Measurements from ENCODE around the gene APP.

APP gene

DNA sequence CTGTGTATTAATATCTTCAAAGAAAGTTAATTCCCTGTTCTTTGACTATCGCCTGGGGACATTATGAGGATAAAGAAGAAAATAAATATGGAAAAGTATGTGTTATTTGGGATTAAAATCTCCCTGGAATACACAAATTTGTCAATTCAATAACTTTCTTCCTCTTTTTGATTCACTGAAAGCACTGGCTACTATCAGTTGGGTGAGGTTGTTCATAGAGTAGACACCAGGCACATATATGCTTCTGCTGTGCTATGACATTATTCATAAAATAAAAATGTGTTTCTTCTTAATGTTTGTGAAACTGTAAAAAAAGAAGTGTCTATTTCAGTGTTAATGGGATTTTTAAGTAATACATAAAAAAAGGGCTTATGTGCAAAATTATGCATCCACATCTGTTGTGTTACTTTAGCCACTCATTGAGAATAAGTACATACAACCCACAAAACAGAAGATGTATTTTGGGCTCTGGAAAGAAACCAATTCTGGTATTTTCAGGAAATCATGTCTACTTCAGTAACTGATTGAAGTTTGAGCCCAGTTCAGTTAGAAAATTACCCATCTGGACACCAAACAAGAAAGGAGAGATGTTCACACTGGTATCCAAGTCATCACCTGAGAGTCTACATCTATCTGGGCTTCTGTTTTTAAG lies 266.4 kb downstream of the APP start:
- DNase-seq (ENCODE audit: low read depth, low spot score) = no peak
- H3K4me3 ChIP-seq (ENCODE audit: low read depth, low read length) = no peak overlapping the region
- TF ChIP-seq, protein P1, sequence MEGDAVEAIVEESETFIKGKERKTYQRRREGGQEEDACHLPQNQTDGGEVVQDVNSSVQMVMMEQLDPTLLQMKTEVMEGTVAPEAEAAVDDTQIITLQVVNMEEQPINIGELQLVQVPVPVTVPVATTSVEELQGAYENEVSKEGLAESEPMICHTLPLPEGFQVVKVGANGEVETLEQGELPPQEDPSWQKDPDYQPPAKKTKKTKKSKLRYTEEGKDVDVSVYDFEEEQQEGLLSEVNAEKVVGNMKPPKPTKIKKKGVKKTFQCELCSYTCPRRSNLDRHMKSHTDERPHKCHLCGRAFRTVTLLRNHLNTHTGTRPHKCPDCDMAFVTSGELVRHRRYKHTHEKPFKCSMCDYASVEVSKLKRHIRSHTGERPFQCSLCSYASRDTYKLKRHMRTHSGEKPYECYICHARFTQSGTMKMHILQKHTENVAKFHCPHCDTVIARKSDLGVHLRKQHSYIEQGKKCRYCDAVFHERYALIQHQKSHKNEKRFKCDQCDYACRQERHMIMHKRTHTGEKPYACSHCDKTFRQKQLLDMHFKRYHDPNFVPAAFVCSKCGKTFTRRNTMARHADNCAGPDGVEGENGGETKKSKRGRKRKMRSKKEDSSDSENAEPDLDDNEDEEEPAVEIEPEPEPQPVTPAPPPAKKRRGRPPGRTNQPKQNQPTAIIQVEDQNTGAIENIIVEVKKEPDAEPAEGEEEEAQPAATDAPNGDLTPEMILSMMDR (IDR thresholded peaks at IDR 0.05; ENCODE audit: low read depth, low read length) = no peak
- in situ Hi-C loops (cut with HindIII; ENCODE audit: low sequenced_read_pairs) = no loop called here

GRCh38 chr21:25903607-25904006 lies 267.0 kb downstream of the APP start:
- no peak overlapping the region for H3K4me3 ChIP-seq (ENCODE audit: low read depth, low read length)
- no peak for DNase-seq (ENCODE audit: low read depth, low spot score)
- TF ChIP-seq, protein P1 (IDR thresholded peaks at IDR 0.05; ENCODE audit: low read depth, low read length) = no peak
- in situ Hi-C loops (cut with HindIII; ENCODE audit: low sequenced_read_pairs) = no loop called here

- no peak for DNase-seq (ENCODE audit: low read depth, low spot score)
- TF ChIP-seq, protein P1 (IDR thresholded peaks at IDR 0.05; ENCODE audit: low read depth, low read length) = no peak
- H3K4me3 ChIP-seq (ENCODE audit: low read depth, low read length) = no peak overlapping the region
- in situ Hi-C loops (cut with HindIII; ENCODE audit: low sequenced_read_pairs) = no loop called here
These were observed 269.1 kb downstream of the APP start for GRCh38 chr21:25901330-25901979.

DNA sequence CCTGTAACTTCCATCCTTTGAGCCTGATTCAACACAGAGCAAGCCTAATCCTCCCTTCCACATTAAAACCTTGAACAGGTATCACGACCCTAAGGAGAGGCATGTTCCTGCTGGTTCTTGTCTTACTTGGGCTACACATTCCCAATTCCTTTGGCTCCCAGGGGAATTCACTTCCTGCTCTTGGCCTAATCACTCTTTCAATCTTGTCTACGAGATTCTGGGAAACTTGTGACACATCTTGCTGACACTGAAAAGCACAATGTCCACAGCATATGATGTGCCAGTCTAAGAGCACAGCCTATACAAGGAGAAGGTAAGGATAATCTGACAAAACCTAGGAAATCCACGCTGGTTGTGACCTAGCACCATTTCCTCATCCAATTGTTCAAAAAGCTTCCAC lies 271.9 kb downstream of the APP start:
- no peak overlapping the region for H3K4me3 ChIP-seq (ENCODE audit: low read depth, low read length)
- DNase-seq (ENCODE audit: low read depth, low spot score) = no peak
- TF ChIP-seq, protein P1 (IDR thresholded peaks at IDR 0.05; ENCODE audit: low read depth, low read length) = no peak
- in situ Hi-C loops (cut with HindIII; ENCODE audit: low sequenced_read_pairs) = loop anchor here (25.0 kb wide), 1 partner anchor 264 kb away; the partner anchor contains the start of gene APP

DNA sequence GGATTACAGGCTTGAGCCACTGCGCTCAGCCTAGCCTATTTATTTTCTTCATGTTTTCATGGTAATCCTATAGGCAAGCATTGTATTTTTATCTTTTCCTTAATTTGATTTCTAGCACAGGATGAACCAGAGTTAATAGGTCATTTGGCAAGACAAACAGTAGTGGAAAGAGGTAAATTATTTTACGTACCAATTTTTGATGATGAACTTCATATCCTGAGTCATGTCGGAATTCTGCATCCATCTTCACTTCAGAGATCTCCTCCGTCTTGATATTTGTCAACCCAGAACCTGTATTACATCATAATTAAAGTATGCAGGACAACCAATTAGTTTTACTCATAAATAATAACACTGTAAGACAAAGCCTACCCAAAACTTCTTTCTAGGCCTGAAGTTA lies 273.2 kb downstream of the APP start:
- no peak overlapping the region for H3K4me3 ChIP-seq (ENCODE audit: low read depth, low read length)
- in situ Hi-C loops (cut with HindIII; ENCODE audit: low sequenced_read_pairs) = loop anchor here (25.0 kb wide), 1 partner anchor 265 kb away; the partner anchor contains the start of gene APP
- TF ChIP-seq, protein P1 (IDR thresholded peaks at IDR 0.05; ENCODE audit: low read depth, low read length) = no peak
- DNase-seq (ENCODE audit: low read depth, low spot score) = no peak

DNA sequence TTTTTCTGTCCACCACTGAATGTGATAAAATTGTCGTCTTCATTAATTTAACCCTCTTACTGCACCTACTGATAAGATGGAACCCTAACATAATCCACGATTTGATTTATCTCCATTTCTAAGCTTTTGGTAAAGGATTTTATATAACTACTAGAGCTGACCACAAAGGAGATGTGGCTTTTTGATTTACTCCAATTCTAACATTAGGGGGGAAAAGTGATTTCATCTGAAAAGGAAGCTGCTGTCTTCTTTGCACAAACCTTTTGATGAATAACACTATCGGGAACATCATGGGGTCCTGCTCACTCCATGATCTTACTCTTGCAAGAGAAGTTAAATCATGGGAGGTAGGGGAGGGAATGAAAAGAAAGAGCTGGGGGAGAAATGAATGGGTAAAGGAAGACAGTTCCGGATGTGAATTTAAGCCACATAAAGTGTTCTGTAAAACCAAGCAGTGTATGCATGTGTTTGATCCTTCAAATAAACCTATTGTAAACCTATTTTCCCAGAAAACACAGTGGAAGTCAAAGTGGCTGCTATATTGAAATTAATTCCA lies 274.0 kb downstream of the APP start:
- TF ChIP-seq, protein P1 (IDR thresholded peaks at IDR 0.05; ENCODE audit: low read depth, low read length) = no peak
- in situ Hi-C loops (cut with HindIII; ENCODE audit: low sequenced_read_pairs) = loop anchor here (25.0 kb wide), 1 partner anchor 266 kb away; the partner anchor contains the start of gene APP
- H3K4me3 ChIP-seq (ENCODE audit: low read depth, low read length) = no peak overlapping the region
- DNase-seq (ENCODE audit: low read depth, low spot score) = peak; percentile 49

Data from astrocyte of the spinal cord (primary cell).